ENCODE data around the gene FAM43B. TPM values are rescaled to one million over a fixed set of nuclear protein-coding genes. Genes with fewer than 3 reads are reported as not detected.

Gene FAM43B
- total RNA-seq, 1 experiment from 2014 or later = 2.9 TPM

DNA sequence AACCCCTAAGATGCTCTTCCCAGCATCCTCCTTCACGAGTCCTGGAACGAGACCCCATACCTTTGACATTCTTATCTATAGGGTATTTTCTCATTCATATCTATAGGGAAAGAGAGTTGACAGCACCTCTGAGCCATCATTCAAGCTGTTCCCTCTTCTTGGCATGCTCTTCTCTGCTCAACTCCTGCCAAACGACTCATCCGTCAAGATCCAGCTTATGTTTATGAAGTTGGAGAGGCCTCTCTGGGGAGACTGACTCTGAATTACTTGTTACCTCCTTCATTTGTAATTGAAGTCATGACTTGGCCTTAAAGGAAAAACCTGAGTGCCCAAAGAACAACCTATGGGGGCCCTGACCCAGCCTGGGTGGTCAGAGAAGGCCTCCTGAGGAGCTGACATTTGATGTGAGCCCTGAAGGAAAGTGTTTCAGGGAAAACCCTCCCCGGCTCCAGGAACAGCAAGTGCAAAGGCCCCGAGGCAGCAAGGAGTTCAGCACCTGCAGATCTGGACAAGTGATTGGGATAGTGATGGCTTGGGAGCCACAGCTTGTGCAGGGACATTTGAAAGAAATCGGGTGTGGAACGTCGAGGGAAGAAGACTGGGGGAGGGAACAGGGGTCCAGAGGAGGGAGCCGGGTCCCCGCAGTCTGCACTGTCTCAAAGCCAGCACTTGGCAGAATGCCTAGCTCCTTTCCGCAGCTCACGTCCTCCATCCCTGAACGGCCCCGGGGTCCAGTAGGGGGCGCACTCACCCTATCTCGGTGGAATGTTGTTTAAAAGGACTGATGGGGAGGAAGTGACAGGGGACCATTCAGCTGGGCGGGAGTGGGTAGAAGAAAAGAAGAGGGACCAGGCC, 22.5 kb downstream of the FAM43B start (continued):
- TF ChIP-seq, protein P1, sequence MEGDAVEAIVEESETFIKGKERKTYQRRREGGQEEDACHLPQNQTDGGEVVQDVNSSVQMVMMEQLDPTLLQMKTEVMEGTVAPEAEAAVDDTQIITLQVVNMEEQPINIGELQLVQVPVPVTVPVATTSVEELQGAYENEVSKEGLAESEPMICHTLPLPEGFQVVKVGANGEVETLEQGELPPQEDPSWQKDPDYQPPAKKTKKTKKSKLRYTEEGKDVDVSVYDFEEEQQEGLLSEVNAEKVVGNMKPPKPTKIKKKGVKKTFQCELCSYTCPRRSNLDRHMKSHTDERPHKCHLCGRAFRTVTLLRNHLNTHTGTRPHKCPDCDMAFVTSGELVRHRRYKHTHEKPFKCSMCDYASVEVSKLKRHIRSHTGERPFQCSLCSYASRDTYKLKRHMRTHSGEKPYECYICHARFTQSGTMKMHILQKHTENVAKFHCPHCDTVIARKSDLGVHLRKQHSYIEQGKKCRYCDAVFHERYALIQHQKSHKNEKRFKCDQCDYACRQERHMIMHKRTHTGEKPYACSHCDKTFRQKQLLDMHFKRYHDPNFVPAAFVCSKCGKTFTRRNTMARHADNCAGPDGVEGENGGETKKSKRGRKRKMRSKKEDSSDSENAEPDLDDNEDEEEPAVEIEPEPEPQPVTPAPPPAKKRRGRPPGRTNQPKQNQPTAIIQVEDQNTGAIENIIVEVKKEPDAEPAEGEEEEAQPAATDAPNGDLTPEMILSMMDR (IDR thresholded peaks at IDR 0.05) = peak; percentile 76
- 0 out of 2 replicates have a peak, but pooled peaks have one; percentile 60 for TF ChIP-seq ETV6 (CRISPR knock-in tag; IDR thresholded peaks at IDR 0.05)

DNA sequence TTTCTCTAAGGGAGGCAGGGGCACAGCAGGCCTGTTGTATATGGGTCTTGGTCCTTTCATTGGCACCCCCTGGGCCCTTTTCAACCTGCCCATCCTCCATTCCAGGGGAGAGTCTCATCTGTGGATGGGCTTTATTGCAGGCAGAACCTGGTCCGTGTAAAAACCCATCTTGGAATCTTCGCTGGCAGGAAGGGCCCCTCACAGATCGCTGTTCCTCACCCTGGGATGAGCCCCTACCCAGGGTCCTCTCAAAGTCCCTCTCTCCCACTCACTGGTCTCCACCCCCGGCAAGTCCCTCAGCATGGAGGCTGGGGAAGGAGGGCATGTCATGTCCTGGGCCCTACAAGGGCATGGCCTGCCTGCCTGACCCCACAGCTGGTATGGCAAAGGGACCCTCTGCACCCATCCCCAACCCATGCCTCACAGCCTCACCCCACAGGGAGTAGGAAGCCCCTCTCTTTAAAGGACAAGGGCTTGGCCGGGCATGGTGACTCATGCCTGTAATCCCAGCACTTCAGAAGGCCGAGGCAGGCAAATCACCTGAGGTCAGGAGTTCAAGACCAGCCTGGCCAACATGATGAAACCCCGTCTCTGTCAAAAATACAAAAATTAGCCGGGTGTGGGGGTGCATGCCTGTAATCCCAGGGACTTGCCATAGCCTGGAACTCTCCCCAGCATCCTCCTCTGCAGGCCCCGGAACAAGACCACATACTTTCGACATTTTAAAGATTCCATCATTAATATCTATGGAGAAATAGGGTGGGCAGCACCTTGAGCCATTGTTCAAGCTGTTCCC, 23.4 kb downstream of the FAM43B start:
- Mint-ChIP-seq H3K9me3 (peaks cover 14% of the 10 kb centered on the region), H3K27ac (no peak overlapping the region), H3K27me3 (ENCODE audit: low read depth) (peaks cover 30% of the 10 kb centered on the region), H3K4me1 (no peaks in the 10 kb centered on the region), H3K4me3 (no peak overlapping the region), H3K36me3 (0 out of 2 replicates have a peak, but pooled peaks cover 2% of the 10 kb centered on the region)
- no peak for TF ChIP-seq CREB1 (CRISPR knock-in tag; IDR thresholded peaks at IDR 0.05)
- TF ChIP-seq, protein P2, sequence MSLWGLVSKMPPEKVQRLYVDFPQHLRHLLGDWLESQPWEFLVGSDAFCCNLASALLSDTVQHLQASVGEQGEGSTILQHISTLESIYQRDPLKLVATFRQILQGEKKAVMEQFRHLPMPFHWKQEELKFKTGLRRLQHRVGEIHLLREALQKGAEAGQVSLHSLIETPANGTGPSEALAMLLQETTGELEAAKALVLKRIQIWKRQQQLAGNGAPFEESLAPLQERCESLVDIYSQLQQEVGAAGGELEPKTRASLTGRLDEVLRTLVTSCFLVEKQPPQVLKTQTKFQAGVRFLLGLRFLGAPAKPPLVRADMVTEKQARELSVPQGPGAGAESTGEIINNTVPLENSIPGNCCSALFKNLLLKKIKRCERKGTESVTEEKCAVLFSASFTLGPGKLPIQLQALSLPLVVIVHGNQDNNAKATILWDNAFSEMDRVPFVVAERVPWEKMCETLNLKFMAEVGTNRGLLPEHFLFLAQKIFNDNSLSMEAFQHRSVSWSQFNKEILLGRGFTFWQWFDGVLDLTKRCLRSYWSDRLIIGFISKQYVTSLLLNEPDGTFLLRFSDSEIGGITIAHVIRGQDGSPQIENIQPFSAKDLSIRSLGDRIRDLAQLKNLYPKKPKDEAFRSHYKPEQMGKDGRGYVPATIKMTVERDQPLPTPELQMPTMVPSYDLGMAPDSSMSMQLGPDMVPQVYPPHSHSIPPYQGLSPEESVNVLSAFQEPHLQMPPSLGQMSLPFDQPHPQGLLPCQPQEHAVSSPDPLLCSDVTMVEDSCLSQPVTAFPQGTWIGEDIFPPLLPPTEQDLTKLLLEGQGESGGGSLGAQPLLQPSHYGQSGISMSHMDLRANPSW (CRISPR knock-in tag; conservative IDR thresholded peaks at IDR 0.05; ENCODE audit: low read depth) = no peak
- TF ChIP-seq, protein P3, sequence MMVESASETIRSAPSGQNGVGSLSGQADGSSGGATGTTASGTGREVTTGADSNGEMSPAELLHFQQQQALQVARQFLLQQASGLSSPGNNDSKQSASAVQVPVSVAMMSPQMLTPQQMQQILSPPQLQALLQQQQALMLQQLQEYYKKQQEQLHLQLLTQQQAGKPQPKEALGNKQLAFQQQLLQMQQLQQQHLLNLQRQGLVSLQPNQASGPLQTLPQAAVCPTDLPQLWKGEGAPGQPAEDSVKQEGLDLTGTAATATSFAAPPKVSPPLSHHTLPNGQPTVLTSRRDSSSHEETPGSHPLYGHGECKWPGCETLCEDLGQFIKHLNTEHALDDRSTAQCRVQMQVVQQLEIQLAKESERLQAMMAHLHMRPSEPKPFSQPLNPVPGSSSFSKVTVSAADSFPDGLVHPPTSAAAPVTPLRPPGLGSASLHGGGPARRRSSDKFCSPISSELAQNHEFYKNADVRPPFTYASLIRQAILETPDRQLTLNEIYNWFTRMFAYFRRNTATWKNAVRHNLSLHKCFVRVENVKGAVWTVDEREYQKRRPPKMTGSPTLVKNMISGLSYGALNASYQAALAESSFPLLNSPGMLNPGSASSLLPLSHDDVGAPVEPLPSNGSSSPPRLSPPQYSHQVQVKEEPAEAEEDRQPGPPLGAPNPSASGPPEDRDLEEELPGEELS (CRISPR knock-in tag; IDR thresholded peaks at IDR 0.05) = no peak
- TF ChIP-seq TP53 (CRISPR knock-in tag; IDR thresholded peaks at IDR 0.05) = no peak
- TF ChIP-seq ZNF671 (CRISPR knock-in tag; IDR thresholded peaks at IDR 0.05) = no peak
- TF ChIP-seq, protein P4, sequence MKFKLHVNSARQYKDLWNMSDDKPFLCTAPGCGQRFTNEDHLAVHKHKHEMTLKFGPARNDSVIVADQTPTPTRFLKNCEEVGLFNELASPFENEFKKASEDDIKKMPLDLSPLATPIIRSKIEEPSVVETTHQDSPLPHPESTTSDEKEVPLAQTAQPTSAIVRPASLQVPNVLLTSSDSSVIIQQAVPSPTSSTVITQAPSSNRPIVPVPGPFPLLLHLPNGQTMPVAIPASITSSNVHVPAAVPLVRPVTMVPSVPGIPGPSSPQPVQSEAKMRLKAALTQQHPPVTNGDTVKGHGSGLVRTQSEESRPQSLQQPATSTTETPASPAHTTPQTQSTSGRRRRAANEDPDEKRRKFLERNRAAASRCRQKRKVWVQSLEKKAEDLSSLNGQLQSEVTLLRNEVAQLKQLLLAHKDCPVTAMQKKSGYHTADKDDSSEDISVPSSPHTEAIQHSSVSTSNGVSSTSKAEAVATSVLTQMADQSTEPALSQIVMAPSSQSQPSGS (CRISPR knock-in tag; IDR thresholded peaks at IDR 0.05; ENCODE audit: borderline replicate concordance, low read depth) = no peak
- TF ChIP-seq, protein P5, sequence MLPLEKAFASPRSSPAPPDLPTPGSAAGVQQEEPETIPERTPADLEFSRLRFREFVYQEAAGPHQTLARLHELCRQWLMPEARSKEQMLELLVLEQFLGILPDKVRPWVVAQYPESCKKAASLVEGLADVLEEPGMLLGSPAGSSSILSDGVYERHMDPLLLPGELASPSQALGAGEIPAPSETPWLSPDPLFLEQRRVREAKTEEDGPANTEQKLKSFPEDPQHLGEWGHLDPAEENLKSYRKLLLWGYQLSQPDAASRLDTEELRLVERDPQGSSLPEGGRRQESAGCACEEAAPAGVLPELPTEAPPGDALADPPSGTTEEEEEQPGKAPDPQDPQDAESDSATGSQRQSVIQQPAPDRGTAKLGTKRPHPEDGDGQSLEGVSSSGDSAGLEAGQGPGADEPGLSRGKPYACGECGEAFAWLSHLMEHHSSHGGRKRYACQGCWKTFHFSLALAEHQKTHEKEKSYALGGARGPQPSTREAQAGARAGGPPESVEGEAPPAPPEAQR (CRISPR knock-in tag; IDR thresholded peaks at IDR 0.05) = no peak
- ChIA-PET CTCF (interaction anchor here (0.6 to 4.5 kb wide), 54 partner anchors 9 to 647 kb away, joined by 3 to 153 read pairs (median 6); partner anchors contain the start of genes CAMK2N1, CDA, DDOST and KIF17), POLR2A (interaction anchor here (1.1 kb wide), 1 partner anchor 58 kb away, joined by 9 read pairs; no protein-coding TSS in a partner anchor)
- ATAC-seq = no peak
- DNase-seq (ENCODE audit: low spot score) = no peak

DNA sequence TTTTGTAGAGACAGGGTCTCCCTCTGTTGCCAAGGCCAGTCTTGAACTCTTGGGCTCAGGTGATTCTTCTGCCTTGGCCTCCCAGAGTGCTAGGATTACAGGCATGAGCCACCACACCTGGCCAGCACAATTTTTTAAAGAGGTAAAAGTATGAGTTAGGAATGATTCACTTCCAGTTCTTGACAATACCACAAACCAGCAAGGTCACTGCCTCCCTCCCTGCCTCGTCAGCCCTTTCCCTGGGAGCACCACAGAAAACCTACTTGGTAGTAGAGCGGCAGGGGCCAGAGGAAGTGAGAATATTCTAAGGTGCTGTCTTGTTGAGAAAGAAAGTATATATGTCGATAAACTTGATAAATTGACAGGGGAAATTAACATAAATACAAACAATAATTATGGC, 25.7 kb downstream of the FAM43B start:
- Mint-ChIP-seq H3K36me3 (no peaks in the 10 kb centered on the region), H3K27ac (no peak overlapping the region), H3K27me3 (ENCODE audit: low read depth) (peaks cover 15% of the 10 kb centered on the region), H3K4me3 (no peak overlapping the region), H3K4me1 (0 out of 2 replicates have a peak, but pooled peaks cover 4% of the 10 kb centered on the region), H3K9me3 (no peaks in the 10 kb centered on the region)
- no peak for TF ChIP-seq CREM (CRISPR knock-in tag; IDR thresholded peaks at IDR 0.05)
- no peak for TF ChIP-seq HMGA2 (CRISPR knock-in tag; IDR thresholded peaks at IDR 0.05)
- TF ChIP-seq JUN (CRISPR knock-in tag; IDR thresholded peaks at IDR 0.05) = no peak
- TF ChIP-seq, protein P6, sequence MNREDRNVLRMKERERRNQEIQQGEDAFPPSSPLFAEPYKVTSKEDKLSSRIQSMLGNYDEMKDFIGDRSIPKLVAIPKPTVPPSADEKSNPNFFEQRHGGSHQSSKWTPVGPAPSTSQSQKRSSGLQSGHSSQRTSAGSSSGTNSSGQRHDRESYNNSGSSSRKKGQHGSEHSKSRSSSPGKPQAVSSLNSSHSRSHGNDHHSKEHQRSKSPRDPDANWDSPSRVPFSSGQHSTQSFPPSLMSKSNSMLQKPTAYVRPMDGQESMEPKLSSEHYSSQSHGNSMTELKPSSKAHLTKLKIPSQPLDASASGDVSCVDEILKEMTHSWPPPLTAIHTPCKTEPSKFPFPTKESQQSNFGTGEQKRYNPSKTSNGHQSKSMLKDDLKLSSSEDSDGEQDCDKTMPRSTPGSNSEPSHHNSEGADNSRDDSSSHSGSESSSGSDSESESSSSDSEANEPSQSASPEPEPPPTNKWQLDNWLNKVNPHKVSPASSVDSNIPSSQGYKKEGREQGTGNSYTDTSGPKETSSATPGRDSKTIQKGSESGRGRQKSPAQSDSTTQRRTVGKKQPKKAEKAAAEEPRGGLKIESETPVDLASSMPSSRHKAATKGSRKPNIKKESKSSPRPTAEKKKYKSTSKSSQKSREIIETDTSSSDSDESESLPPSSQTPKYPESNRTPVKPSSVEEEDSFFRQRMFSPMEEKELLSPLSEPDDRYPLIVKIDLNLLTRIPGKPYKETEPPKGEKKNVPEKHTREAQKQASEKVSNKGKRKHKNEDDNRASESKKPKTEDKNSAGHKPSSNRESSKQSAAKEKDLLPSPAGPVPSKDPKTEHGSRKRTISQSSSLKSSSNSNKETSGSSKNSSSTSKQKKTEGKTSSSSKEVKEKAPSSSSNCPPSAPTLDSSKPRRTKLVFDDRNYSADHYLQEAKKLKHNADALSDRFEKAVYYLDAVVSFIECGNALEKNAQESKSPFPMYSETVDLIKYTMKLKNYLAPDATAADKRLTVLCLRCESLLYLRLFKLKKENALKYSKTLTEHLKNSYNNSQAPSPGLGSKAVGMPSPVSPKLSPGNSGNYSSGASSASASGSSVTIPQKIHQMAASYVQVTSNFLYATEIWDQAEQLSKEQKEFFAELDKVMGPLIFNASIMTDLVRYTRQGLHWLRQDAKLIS (CRISPR knock-in tag; IDR thresholded peaks at IDR 0.05; ENCODE audit: borderline replicate concordance) = no peak
- no peak for TF ChIP-seq NR1H2 (CRISPR knock-in tag; IDR thresholded peaks at IDR 0.05)
- TF ChIP-seq ATF1 (CRISPR knock-in tag; IDR thresholded peaks at IDR 0.05) = no peak
- POLR2A ChIA-PET = no interaction called here
- no peak for DNase-seq (ENCODE audit: low spot score)
- CTCF ChIA-PET = no interaction called here
- no peak for ATAC-seq

Measured in WTC11 (cell line).